Fibroblast of lung (primary cell): ENCODE data around the gene PCDH18.

ENCODE experiments used
- CTCF ChIP-seq, 2 donors: IDR thresholded peaks in 1 of 2; conservative IDR thresholded peaks in 1 of 2; 1 replicate in 1 of 2; 2 replicates in 1 of 2; pipeline ENCODE4 v1.5.1; 2011 to 2012; ENCODE audit warnings: low read length in 2 of 2, control low read depth in 1 of 2, inconsistent platforms in 1 of 2, low read depth in 1 of 2, mild to moderate bottlenecking in 1 of 2
- EZH2 ChIP-seq: IDR thresholded peaks from 2 replicates; pipeline ENCODE4 v1.5.1; 2012; ENCODE audit warnings: low read length, control low read depth, mild to moderate bottlenecking; ENCODE audit errors: missing control alignments

GRCh38 chr4:137523329-137523728 is 9.0 kb downstream of the PCDH18 start:
- TF ChIP-seq CTCF (conservative IDR thresholded peaks at IDR 0.05 in 1 of 2, IDR thresholded peaks at IDR 0.05 in 1 of 2; ENCODE audit: low read depth in 1 of 2, low read length in 2 of 2) (no peak), EZH2 (no peak)
